HL-60 (cell line): ENCODE data around the gene ANKH.

Experiments
- DNase-seq, 2 experiments: peaks; one replicate each; pipeline ENCODE4 v3.0.0-alpha.2; 2010 to 2020; ENCODE audit warnings: low read depth in 1 of 2, low spot score in 1 of 2
- H3K27ac ChIP-seq: fragments of 250-450 bp; sonication (Bioruptor Pico); replicated peaks from 2 replicates; pipeline ENCODE4 v1.5.1; 2020; ENCODE audit warnings: mild to moderate bottlenecking, moderate library complexity
- H3K27me3 ChIP-seq: fragments of 250-450 bp; sonication (Bioruptor Pico); 2 replicates; pipeline ENCODE4 v1.5.1; 2021; ENCODE audit warnings: mild to moderate bottlenecking, moderate library complexity; ENCODE audit not compliant: insufficient read depth, poor library complexity, severe bottlenecking
- H3K4me3 ChIP-seq: replicated peaks from 2 replicates; pipeline ENCODE4 v1.5.1; 2011; ENCODE audit warnings: mild to moderate bottlenecking, control low read depth, low read length; ENCODE audit not compliant: insufficient read depth
- CTCF ChIP-seq: IDR thresholded peaks from one replicate; pipeline ENCODE4 v1.5.1; 2011; ENCODE audit warnings: low read length, control low read depth, inconsistent platforms; ENCODE audit not compliant: insufficient read depth
- GABPA ChIP-seq: IDR thresholded peaks from 2 replicates; pipeline ENCODE4 v1.6.1; 2012; ENCODE audit warnings: low read depth
- POLR2AphosphoS5 ChIP-seq: IDR thresholded peaks from 2 replicates; pipeline ENCODE4 v1.6.1; 2012; ENCODE audit warnings: low read depth
- REST ChIP-seq: IDR thresholded peaks from 2 replicates; pipeline ENCODE4 v1.6.1; 2012; ENCODE audit warnings: low read depth; ENCODE audit not compliant: insufficient replicate concordance
- SPI1 ChIP-seq: IDR thresholded peaks from 2 replicates; pipeline ENCODE4 v1.6.1; 2012; ENCODE audit warnings: low read depth, mild to moderate bottlenecking, borderline replicate concordance

ANKH gene

GRCh38 chr5:14741801-14742440, 129.7 kb downstream of the ANKH start:
- TF ChIP-seq SPI1 (no peak), GABPA (no peak), POLR2AphosphoS5 (no peak), REST (no peak), CTCF (no peak)
- no peak overlapping the region for H3K27ac ChIP-seq
- no peaks in the 10 kb centered on the region for H3K27me3 ChIP-seq
- no peak for DNase-seq
- H3K4me3 ChIP-seq, result no peak overlapping the region

- H3K27me3 ChIP-seq, result no peaks in the 10 kb centered on the region
- no peak overlapping the region for H3K27ac ChIP-seq
- TF ChIP-seq POLR2AphosphoS5 (no peak), GABPA (no peak), CTCF (no peak), REST (no peak), SPI1 (no peak)
- H3K4me3 ChIP-seq, result no peak overlapping the region
- DNase-seq, result no peak
Measured at GRCh38 chr5:14741131-14741530, 130.4 kb downstream of the ANKH start.

- Histone ChIP-seq H3K4me3 (no peak overlapping the region), H3K27ac (no peak overlapping the region), H3K27me3 (no peaks in the 10 kb centered on the region)
- no peak for DNase-seq
- TF ChIP-seq POLR2AphosphoS5, result no peak
- no peak for TF ChIP-seq GABPA
- no peak for TF ChIP-seq SPI1
- no peak for TF ChIP-seq REST
- TF ChIP-seq CTCF, result no peak
Measured at GRCh38 chr5:14739981-14740380, 131.6 kb downstream of the ANKH start.
